SU-DHL-6 (cell line): Measurements from ENCODE around the gene TRAPPC10.

Experiments
- H2AFZ ChIP-seq: fragments of 200-600 bp; sonication (generic); 2 replicates; pipeline ENCODE4 v1.6.1; 2014; ENCODE audit warnings: low read depth, mild to moderate bottlenecking, moderate library complexity, mixed read lengths, antibody characterized with exemption, low read length; ENCODE audit not compliant: severe bottlenecking
- H3F3A ChIP-seq: fragments of 200-600 bp; shearing (Covaris generic); 2 replicates; pipeline ENCODE4 v1.6.0; 2016; ENCODE audit warnings: antibody characterized with exemption, mild to moderate bottlenecking; ENCODE audit not compliant: insufficient read depth
- H3K27ac ChIP-seq: fragments of 200-600 bp; sonication (generic); 2 replicates; pipeline ENCODE4 v1.5.1; 2016; ENCODE audit warnings: low read depth, mild to moderate bottlenecking, low read length, moderate library complexity, mixed read lengths
- H3K27me3 ChIP-seq: fragments of 200-600 bp; sonication (generic), shearing (Covaris generic); 2 replicates; pipeline ENCODE4 v1.6.0; 2014; ENCODE audit warnings: mild to moderate bottlenecking, low read length
- H3K36me3 ChIP-seq: fragments of 200-600 bp; sonication (generic); 2 replicates; pipeline ENCODE4 v1.6.1; 2014; ENCODE audit warnings: mild to moderate bottlenecking, low read length, mixed read lengths
- H3K4me2 ChIP-seq: fragments of 300-600, 200-600 bp; shearing (Covaris generic), sonication (generic); 2 replicates; pipeline ENCODE4 v1.6.0; 2014; ENCODE audit warnings: low read length, low read depth, mild to moderate bottlenecking; ENCODE audit not compliant: poor library complexity, severe bottlenecking
- H3K4me3 ChIP-seq: fragments of 200-600 bp; sonication (generic); 2 replicates; pipeline ENCODE4 v1.5.1; 2014; ENCODE audit warnings: antibody characterized with exemption, low read length, mild to moderate bottlenecking, mixed read lengths; ENCODE audit not compliant: insufficient read depth, poor library complexity, severe bottlenecking
- H3K79me2 ChIP-seq: fragments of 200-600 bp; sonication (generic); 2 replicates; pipeline ENCODE4 v1.6.1; 2014; ENCODE audit warnings: mild to moderate bottlenecking, low read length, moderate library complexity; ENCODE audit not compliant: insufficient read depth
- H3K9ac ChIP-seq: fragments of 200-600 bp; sonication (generic); 2 replicates; pipeline ENCODE4 v1.7.0; 2014; ENCODE audit warnings: mild to moderate bottlenecking, low read length
- H3K9me2 ChIP-seq: fragments of 200-600 bp; sonication (generic); replicated peaks from 2 replicates; pipeline ENCODE4 v1.6.1; 2014; ENCODE audit warnings: low read length; ENCODE audit not compliant: insufficient read depth
- H3K9me3 ChIP-seq: fragments of 200-600 bp; sonication (generic); 2 replicates; pipeline ENCODE4 v1.6.1; 2014; ENCODE audit warnings: low read length, mixed read lengths; ENCODE audit not compliant: insufficient read depth
- H4K20me1 ChIP-seq: fragments of 200-600 bp; sonication (generic); 2 replicates; pipeline ENCODE4 v1.6.1; 2014; ENCODE audit warnings: low read depth, mild to moderate bottlenecking, antibody characterized with exemption, low read length, moderate library complexity, mixed read lengths
- EZH2phosphoT487 ChIP-seq: fragments of 200-600 bp; sonication (generic), shearing (Covaris generic); conservative IDR thresholded peaks from 2 replicates; pipeline ENCODE4 v1.6.1; 2018; ENCODE audit warnings: mild to moderate bottlenecking, antibody characterized with exemption, low read length, moderate library complexity, mixed read lengths
- TF ChIP-seq, protein P1 (sequence below): fragments of 200-600 bp; sonication (generic); IDR thresholded peaks from one replicate; pipeline ENCODE4 v1.5.1; 2017; ENCODE audit warnings: antibody characterized with exemption, mild to moderate bottlenecking, low read length, moderate library complexity; ENCODE audit not compliant: insufficient read depth, poor library complexity, severe bottlenecking

The TRAPPC10 gene

DNA sequence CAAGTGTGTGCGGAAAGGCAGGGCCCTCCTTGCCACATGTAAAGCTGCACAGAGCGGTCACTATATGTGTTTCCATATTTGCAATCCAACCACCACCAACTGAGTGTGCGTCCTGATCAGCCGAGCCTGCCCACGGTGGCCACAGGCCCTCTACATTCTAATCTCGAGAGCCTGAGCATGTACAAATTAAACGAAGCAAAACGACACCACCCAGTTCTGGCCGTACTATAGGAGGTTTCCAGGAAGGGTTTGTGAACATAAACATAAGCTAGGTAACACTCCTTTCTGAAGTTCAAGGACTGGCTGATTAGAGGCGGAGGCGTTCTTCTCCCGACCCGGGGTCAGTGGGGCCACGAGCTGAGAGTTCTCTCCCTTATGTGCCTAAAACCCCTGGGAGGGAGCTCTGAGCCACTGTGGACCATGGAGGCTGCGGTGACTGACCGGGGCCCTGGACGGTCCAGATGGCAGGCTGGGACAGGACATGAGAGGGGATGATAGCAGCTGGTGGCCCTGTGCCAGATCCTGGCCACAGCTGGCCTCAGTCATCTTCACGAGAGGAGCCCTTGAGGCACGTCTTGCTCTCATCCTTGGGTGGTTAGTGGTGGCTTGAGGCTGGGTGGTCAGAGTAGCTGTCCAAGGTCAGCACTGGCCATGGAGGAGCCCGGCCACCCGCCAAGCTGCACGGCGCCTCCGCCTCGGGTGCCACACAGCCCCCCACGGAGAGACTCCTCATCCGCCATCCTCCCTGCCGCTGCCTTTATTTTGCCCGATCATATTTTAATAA lies 39.1 kb upstream of the TRAPPC10 start:
- TF ChIP-seq, protein P1, sequence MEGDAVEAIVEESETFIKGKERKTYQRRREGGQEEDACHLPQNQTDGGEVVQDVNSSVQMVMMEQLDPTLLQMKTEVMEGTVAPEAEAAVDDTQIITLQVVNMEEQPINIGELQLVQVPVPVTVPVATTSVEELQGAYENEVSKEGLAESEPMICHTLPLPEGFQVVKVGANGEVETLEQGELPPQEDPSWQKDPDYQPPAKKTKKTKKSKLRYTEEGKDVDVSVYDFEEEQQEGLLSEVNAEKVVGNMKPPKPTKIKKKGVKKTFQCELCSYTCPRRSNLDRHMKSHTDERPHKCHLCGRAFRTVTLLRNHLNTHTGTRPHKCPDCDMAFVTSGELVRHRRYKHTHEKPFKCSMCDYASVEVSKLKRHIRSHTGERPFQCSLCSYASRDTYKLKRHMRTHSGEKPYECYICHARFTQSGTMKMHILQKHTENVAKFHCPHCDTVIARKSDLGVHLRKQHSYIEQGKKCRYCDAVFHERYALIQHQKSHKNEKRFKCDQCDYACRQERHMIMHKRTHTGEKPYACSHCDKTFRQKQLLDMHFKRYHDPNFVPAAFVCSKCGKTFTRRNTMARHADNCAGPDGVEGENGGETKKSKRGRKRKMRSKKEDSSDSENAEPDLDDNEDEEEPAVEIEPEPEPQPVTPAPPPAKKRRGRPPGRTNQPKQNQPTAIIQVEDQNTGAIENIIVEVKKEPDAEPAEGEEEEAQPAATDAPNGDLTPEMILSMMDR, result no peak
- Histone ChIP-seq H4K20me1 (no peaks in the 10 kb centered on the region), H3F3A (no peaks in the 10 kb centered on the region), H3K36me3 (no peaks in the 10 kb centered on the region), H3K4me3 (no peak overlapping the region), H3K9ac (no peak overlapping the region), H2AFZ (no peak overlapping the region), H3K9me3 (no peaks in the 10 kb centered on the region), H3K4me2 (no peak overlapping the region), H3K79me2 (no peaks in the 10 kb centered on the region), H3K9me2 (no peaks in the 10 kb centered on the region), H3K27me3 (no peaks in the 10 kb centered on the region), H3K27ac (no peak overlapping the region)

DNA sequence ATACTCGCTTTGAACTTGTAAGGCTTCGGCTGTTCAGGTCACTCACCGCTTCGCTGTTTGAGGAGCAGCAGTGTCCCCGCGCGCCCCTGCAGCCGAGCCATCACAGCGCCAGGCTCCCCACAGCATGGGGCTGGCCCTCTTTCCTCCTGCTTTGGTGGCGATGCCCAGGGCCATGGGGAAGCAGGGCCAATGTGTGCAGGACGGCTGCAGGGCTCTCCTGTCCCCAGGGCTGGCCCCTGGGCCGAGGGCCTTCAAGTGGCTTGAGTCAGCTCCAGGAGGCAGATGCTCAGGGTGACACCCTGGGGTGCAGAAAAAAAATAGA lies 38.5 kb upstream of the TRAPPC10 start:
- Histone ChIP-seq H3K4me3 (no peak overlapping the region), H3K9ac (no peak overlapping the region), H3K9me3 (no peaks in the 10 kb centered on the region), H3F3A (no peaks in the 10 kb centered on the region), H3K27ac (no peak overlapping the region), H3K79me2 (no peaks in the 10 kb centered on the region), H3K36me3 (no peaks in the 10 kb centered on the region), H3K27me3 (no peaks in the 10 kb centered on the region), H3K4me2 (no peak overlapping the region), H3K9me2 (no peaks in the 10 kb centered on the region), H2AFZ (no peak overlapping the region), H4K20me1 (no peaks in the 10 kb centered on the region)
- no peak for TF ChIP-seq EZH2phosphoT487
- TF ChIP-seq, protein P1, result no peak

DNA sequence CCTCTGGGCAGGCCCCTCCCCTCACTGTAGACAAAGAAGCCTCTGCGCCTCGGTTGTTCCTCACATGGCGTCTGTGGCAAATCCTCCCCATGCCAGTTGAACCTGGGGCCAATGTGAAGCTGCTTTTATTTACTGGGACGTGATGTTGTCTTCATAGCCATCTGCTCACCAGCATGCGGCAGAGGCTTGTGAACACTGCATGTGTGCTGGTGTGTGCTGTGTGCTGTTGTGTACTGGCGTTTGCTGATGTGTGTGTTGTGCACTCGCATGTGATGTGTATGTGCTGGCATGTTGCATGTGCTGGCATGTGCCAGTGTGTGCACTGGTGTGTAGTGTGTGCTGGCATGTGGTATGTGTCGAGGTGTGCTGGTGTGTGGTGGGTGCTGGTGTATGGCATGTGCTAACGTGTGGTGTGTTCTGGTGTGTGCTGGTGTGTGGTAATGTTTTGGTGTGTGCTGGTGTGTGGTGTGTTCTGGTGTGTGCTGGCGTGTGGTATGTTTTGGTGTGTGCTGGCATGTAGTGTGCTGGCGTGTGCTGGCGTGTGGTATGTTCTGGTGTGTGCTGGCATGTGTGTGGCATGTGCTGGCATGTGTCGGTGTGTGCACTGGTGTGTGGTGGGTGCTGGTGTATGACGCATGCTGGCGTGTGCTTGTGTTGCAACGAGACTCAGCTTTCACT lies 37.2 kb upstream of the TRAPPC10 start:
- no peaks in the 10 kb centered on the region for H4K20me1 ChIP-seq
- H2AFZ ChIP-seq, result no peak overlapping the region
- H3K4me2 ChIP-seq, result no peak overlapping the region
- H3K9ac ChIP-seq, result no peak overlapping the region
- H3K4me3 ChIP-seq, result no peak overlapping the region
- no peaks in the 10 kb centered on the region for H3F3A ChIP-seq
- no peaks in the 10 kb centered on the region for H3K9me2 ChIP-seq
- no peaks in the 10 kb centered on the region for H3K36me3 ChIP-seq
- no peaks in the 10 kb centered on the region for H3K9me3 ChIP-seq
- TF ChIP-seq, protein P1, result no peak
- TF ChIP-seq EZH2phosphoT487, result no peak
- H3K79me2 ChIP-seq, result no peaks in the 10 kb centered on the region
- H3K27ac ChIP-seq, result no peak overlapping the region
- no peaks in the 10 kb centered on the region for H3K27me3 ChIP-seq
